A673 (cell line): ENCODE results near the gene PRSS3. TPM values are rescaled to one million over a fixed set of nuclear protein-coding genes. Genes with fewer than 3 reads are reported as not detected.
A peak's percentile ranks its signal among the peaks of the same experiment; 100 is the strongest.
"Not testable (repeated sequence)": the region's sequence is repeated elsewhere in the genome, so short reads cannot be mapped to it uniquely, and the experiment has no call there.

Experiments
- BruUV-seq: library from RNA; stranded (reverse); fragments of 400-500 nt; replicated peaks from 2 replicates; lab custom pipeline; 2021; lab: Mats Ljungman, UMichigan
- CTCF ChIA-PET: fragments of 300-600 bp; sonication (Branson Sonifier 250); formaldehyde crosslinking; loops from one replicate; lab custom pipeline; 2022; ENCODE audit warnings: antibody characterized with exemption; lab: Charles Lee
- POLR2A ChIA-PET: fragments of 300-600 bp; sonication (Branson Sonifier 250); formaldehyde crosslinking; loops from one replicate; lab custom pipeline; 2022; ENCODE audit warnings: antibody characterized with exemption; ENCODE audit not compliant: low non-redundant PET; lab: Charles Lee
- DNase-seq: peaks from one replicate; pipeline ENCODE4 v3.0.0-alpha.2; 2015; ENCODE audit warnings: low spot score
- H3K27ac ChIP-seq: fragments of 200-600 bp; sonication (generic); 2 replicates; pipeline ENCODE4 v1.5.1; 2016; ENCODE audit warnings: mixed run types, low read depth, mild to moderate bottlenecking, mixed read lengths, antibody characterized with exemption, low read length; ENCODE audit not compliant: poor library complexity, severe bottlenecking
- H3K27me3 ChIP-seq: fragments of 200-600 bp; sonication (generic); replicated peaks from 2 replicates; pipeline ENCODE4 v1.6.1; 2017; ENCODE audit warnings: mixed run types, low read depth, mild to moderate bottlenecking, mixed read lengths, antibody characterized with exemption, low read length; ENCODE audit not compliant: insufficient read depth, poor library complexity
- H3K36me3 ChIP-seq: fragments of 200-600 bp; sonication (generic); 2 replicates; pipeline ENCODE4 v1.6.1; 2016; ENCODE audit warnings: mixed run types, mild to moderate bottlenecking, mixed read lengths, antibody characterized with exemption, low read length; ENCODE audit not compliant: insufficient read depth, poor library complexity, severe bottlenecking
- H3K4me1 ChIP-seq: fragments of 200-600 bp; sonication (generic); 2 replicates; pipeline ENCODE4 v1.6.1; 2017; ENCODE audit warnings: mixed run types, mild to moderate bottlenecking, mixed read lengths, antibody characterized with exemption, low read length; ENCODE audit not compliant: insufficient read depth, poor library complexity, severe bottlenecking
- H3K4me3 ChIP-seq: fragments of 200-600 bp; sonication (generic); 2 replicates; pipeline ENCODE4 v1.5.1; 2016; ENCODE audit warnings: low read depth, mixed run types, mild to moderate bottlenecking, mixed read lengths, low read length; ENCODE audit not compliant: poor library complexity, severe bottlenecking
- H3K9me3 ChIP-seq: fragments of 200-600 bp; sonication (generic); 2 replicates; pipeline ENCODE4 v1.6.1; 2016; ENCODE audit warnings: mixed run types, low read depth, mild to moderate bottlenecking, mixed read lengths, antibody characterized with exemption, low read length; ENCODE audit not compliant: poor library complexity, severe bottlenecking
- EZH2 ChIP-seq: fragments of 200-600 bp; sonication (generic); IDR thresholded peaks from 2 replicates; pipeline ENCODE4 v1.6.1; 2017; ENCODE audit warnings: borderline replicate concordance, low read depth, mild to moderate bottlenecking, mixed read lengths, antibody characterized with exemption, low read length; ENCODE audit not compliant: poor library complexity, severe bottlenecking
- intact Hi-C: fragments of 100-400 bp; cut with micrococcal nuclease; formaldehyde crosslinking; loops from one replicate; pipeline ENCODE4 v1.10.0; 2022; ENCODE audit not compliant: unreplicated experiment
- total RNA-seq: library from RNA; stranded (reverse); gene quantifications from 2 replicates; pipeline ENCODE4 v1.2.3, GENCODE V29; 2021
- TF ChIP-seq, protein P1 (sequence below): fragments of 300-800, 200-600 bp; sonication (generic); conservative IDR thresholded peaks from 2 replicates; pipeline ENCODE4 v1.5.1; 2017; ENCODE audit warnings: low read depth, mild to moderate bottlenecking, antibody characterized with exemption, low read length, moderate library complexity, mixed read lengths

Gene PRSS3
- total RNA-seq, 1 experiment from 2014 or later, result not detected

DNA sequence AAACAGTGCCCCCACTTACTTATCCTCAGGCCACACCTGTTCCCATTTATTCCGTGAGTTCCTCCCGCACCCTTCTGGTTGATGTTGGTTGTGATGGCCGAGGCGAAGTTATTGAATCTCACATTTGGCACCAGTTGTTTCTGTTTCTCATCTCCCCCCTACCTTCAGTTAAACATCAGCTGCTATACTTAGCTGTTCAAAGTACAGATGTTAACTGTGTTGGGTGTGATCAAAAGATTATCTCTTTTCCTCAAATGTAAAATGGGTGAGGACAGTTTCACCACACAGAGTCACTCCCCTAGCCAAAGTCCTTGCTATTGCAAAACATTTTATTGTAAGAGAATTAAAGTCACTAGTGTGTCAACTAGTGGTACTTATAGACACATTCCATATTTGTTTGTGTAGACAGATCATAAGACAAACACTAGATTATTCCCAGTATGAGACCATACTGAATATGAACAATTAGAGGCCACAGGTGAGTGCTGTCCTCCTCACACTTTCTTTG is 43.2 kb upstream of the PRSS3 start:
- TF ChIP-seq, protein P1, sequence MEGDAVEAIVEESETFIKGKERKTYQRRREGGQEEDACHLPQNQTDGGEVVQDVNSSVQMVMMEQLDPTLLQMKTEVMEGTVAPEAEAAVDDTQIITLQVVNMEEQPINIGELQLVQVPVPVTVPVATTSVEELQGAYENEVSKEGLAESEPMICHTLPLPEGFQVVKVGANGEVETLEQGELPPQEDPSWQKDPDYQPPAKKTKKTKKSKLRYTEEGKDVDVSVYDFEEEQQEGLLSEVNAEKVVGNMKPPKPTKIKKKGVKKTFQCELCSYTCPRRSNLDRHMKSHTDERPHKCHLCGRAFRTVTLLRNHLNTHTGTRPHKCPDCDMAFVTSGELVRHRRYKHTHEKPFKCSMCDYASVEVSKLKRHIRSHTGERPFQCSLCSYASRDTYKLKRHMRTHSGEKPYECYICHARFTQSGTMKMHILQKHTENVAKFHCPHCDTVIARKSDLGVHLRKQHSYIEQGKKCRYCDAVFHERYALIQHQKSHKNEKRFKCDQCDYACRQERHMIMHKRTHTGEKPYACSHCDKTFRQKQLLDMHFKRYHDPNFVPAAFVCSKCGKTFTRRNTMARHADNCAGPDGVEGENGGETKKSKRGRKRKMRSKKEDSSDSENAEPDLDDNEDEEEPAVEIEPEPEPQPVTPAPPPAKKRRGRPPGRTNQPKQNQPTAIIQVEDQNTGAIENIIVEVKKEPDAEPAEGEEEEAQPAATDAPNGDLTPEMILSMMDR, result no peak
- TF ChIP-seq EZH2, result no peak
- BruUV-seq, result no TSS peak
- Histone ChIP-seq H3K27ac (no peak overlapping the region), H3K9me3 (no peaks in the 10 kb centered on the region), H3K4me1 (no peaks in the 10 kb centered on the region), H3K27me3 (peaks cover 80% of the 10 kb centered on the region), H3K4me3 (no peak overlapping the region), H3K36me3 (no peaks in the 10 kb centered on the region)
- ChIA-PET CTCF (no interaction called here), POLR2A (no interaction called here)
- no peak for DNase-seq
- intact Hi-C loops, result no loop called here

GRCh38 chr9:33752789-33753188 is 42.6 kb upstream of the PRSS3 start:
- CTCF ChIA-PET, DNase-seq, POLR2A ChIA-PET, H3K9me3 ChIP-seq, H3K4me3 ChIP-seq, H3K4me1 ChIP-seq, intact Hi-C loops, H3K27ac ChIP-seq, H3K36me3 ChIP-seq, BruUV-seq: not testable (repeated sequence)
- TF ChIP-seq EZH2, result peak; percentile 60
- H3K27me3 ChIP-seq, result peaks cover 81% of the 10 kb centered on the region

GRCh38 chr9:33759648-33760047 is 35.7 kb upstream of the PRSS3 start:
- peaks cover 19% of the 10 kb centered on the region for H3K27me3 ChIP-seq
- intact Hi-C loops, H3K4me3 ChIP-seq, H3K36me3 ChIP-seq, DNase-seq, BruUV-seq, CTCF ChIA-PET, H3K4me1 ChIP-seq, H3K27ac ChIP-seq, H3K9me3 ChIP-seq, POLR2A ChIA-PET: not testable (repeated sequence)

DNA sequence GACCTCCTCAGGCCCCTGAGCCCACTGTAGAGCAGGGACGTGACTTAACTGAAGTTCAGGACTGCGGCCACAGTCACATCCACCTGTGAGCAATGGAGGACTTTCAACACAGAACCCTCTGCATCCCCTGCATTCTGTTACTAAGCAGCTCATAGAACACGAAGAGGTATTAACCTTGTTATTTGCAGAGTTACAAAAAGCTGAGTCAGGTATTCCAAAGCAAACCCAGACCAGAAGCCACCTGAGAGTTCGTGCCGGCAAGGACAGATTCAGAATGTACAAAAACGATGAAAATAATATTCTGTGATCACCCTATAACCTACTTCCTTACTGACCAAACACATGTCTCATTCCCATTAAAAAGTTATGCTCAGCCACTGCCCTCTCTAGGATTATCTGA is 33.0 kb upstream of the PRSS3 start:
- Histone ChIP-seq H3K9me3 (no peaks in the 10 kb centered on the region), H3K27ac (no peak overlapping the region), H3K4me1 (no peaks in the 10 kb centered on the region), H3K27me3 (no peaks in the 10 kb centered on the region), H3K4me3 (no peak overlapping the region), H3K36me3 (no peaks in the 10 kb centered on the region)
- ChIA-PET CTCF (interaction anchor here (0.6 kb wide), 1 partner anchor 42 kb away, joined by 3 read pairs; no protein-coding TSS in a partner anchor), POLR2A (interaction anchor here (0.6 kb wide), 1 partner anchor 12 kb away, joined by 3 read pairs; no protein-coding TSS in a partner anchor)
- no TSS peak for BruUV-seq
- intact Hi-C loops, result no loop called here
- no peak for TF ChIP-seq EZH2
- TF ChIP-seq, protein P1, result no peak
- DNase-seq, result no peak

DNA sequence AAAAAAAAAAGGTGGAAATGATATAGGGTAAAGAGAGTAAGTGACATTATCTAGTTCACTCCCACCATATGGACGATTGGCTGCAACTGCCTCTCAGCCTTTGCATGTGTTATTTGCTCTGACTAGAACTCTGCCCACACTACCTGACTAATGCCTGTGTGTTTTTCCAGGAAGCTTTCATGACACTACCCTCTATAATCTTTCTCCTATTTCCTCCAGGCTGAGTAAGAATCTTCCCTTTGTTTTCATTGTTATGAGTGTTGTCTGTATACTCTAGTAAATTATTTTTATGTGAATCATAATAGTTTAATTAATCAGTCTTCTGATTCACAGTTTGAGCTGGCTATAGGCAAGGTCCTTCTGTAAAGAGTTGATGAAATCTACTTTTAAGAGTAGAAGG is 31.7 kb upstream of the PRSS3 start:
- H3K27me3 ChIP-seq, BruUV-seq, H3K4me3 ChIP-seq, DNase-seq, H3K4me1 ChIP-seq, POLR2A ChIA-PET, H3K27ac ChIP-seq, H3K9me3 ChIP-seq, intact Hi-C loops, CTCF ChIA-PET, H3K36me3 ChIP-seq: not testable (repeated sequence)
